GM12872 (cell line): ENCODE results near the gene PTER.

Source experiments
- TF ChIP-seq, protein P1 (sequence below): IDR thresholded peaks from 3 replicates; pipeline ENCODE4 v1.5.1; 2011; ENCODE audit warnings: low read depth, mild to moderate bottlenecking, low read length, moderate library complexity; ENCODE audit not compliant: insufficient read depth

Gene PTER

GRCh38 chr10:16519908-16520861, 83.4 kb downstream of the PTER start:
- TF ChIP-seq, protein P1, sequence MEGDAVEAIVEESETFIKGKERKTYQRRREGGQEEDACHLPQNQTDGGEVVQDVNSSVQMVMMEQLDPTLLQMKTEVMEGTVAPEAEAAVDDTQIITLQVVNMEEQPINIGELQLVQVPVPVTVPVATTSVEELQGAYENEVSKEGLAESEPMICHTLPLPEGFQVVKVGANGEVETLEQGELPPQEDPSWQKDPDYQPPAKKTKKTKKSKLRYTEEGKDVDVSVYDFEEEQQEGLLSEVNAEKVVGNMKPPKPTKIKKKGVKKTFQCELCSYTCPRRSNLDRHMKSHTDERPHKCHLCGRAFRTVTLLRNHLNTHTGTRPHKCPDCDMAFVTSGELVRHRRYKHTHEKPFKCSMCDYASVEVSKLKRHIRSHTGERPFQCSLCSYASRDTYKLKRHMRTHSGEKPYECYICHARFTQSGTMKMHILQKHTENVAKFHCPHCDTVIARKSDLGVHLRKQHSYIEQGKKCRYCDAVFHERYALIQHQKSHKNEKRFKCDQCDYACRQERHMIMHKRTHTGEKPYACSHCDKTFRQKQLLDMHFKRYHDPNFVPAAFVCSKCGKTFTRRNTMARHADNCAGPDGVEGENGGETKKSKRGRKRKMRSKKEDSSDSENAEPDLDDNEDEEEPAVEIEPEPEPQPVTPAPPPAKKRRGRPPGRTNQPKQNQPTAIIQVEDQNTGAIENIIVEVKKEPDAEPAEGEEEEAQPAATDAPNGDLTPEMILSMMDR = no peak

- TF ChIP-seq, protein P1 = peak; percentile 63
Observed at GRCh38 chr10:16520900-16521299, 84.1 kb downstream of the PTER start.

DNA sequence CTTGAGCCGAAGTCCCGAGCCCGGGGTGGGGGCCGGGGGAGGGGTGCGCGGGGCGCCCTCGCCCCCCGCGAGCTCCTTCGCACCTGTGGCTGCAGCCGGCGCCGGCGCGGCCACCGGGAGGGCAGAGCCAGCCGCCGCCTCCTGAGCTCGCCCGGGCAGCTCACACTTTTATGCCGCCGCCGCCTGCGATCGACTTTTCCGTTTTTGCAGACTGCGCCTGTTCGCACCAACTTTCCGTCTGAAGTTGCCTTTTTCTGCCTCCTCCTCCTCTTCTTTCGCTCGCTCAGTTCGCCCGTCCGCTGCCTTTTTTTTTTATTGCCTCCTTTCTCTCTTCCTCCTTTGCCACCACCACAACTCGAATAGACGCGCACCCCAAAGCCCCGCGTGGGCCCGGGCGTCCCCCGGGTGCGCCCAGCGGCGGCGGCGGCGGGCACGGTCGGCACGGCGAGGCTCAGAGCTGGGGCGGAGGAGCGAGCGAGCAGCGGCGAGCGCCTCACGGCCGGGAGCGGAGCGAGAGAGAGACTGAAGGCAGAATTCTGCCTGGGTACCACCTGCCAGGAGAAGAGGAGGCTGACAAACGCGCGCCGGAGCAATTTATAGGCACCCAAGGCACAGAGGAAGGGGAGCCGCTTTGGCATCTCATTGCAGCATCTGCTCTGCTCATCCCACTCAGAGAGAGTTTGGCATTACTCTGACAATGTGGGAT, 84.7 kb downstream of the PTER start, which contains the start of gene C1QL3:
C1QL3 (minus strand) TSS at position 569 of the 706 bp plus-strand sequence. CDS start 814 bp downstream, outside the sequence.
- TF ChIP-seq, protein P1 = no peak

- TF ChIP-seq, protein P1 = no peak
Observed at GRCh38 chr10:16527452-16527851, 90.6 kb downstream of the PTER start.

- TF ChIP-seq, protein P1 = no peak
Observed at GRCh38 chr10:16529853-16530252, 93.0 kb downstream of the PTER start.

- TF ChIP-seq, protein P1 = no peak
Observed at GRCh38 chr10:16536155-16536554, 99.3 kb downstream of the PTER start.

- TF ChIP-seq, protein P1 = no peak
Observed at GRCh38 chr10:16544099-16544498, 107.3 kb downstream of the PTER start.
